GM23248 (cell line): ENCODE results near the gene TTC5. TPM values are rescaled to one million over a fixed set of nuclear protein-coding genes. Genes with fewer than 3 reads are reported as not detected.
A peak's percentile ranks its signal among the peaks of the same experiment; 100 is the strongest.

Experiments used
- DNase-seq: peaks from one replicate; pipeline ENCODE4 v3.0.0-alpha.2; 2015
- H2AFZ ChIP-seq: fragments of 200-600 bp; sonication (generic); 2 replicates; pipeline ENCODE4 v1.6.1; 2016; ENCODE audit warnings: antibody characterized with exemption
- H3F3A ChIP-seq: fragments of 200-600 bp; sonication (generic); 2 replicates; pipeline ENCODE4 v1.6.1; 2016; ENCODE audit warnings: mild to moderate bottlenecking, antibody characterized with exemption, mixed run types; ENCODE audit not compliant: insufficient read depth
- H3K27ac ChIP-seq: fragments of 200-600 bp; sonication (generic); 2 replicates; pipeline ENCODE4 v1.5.1; 2016; ENCODE audit warnings: mild to moderate bottlenecking
- H3K27me3 ChIP-seq: fragments of 200-600 bp; sonication (generic); replicated peaks from 2 replicates; pipeline ENCODE4 v1.6.1; 2016; ENCODE audit warnings: mild to moderate bottlenecking; ENCODE audit not compliant: insufficient read depth
- H3K36me3 ChIP-seq: fragments of 200-600 bp; sonication (generic); 2 replicates; pipeline ENCODE4 v1.6.1; 2016; ENCODE audit warnings: low read depth, mild to moderate bottlenecking
- H3K4me1 ChIP-seq: fragments of 200-600 bp; sonication (generic); 2 replicates; pipeline ENCODE4 v1.6.1; 2016; ENCODE audit warnings: mild to moderate bottlenecking; ENCODE audit not compliant: insufficient read depth
- H3K4me2 ChIP-seq: fragments of 200-600 bp; sonication (generic); one replicate; pipeline ENCODE4 v1.6.1; 2016; ENCODE audit warnings: mild to moderate bottlenecking; ENCODE audit not compliant: unreplicated experiment
- H3K4me3 ChIP-seq: fragments of 200-600 bp; sonication (generic); 2 replicates; pipeline ENCODE4 v1.5.1; 2016; ENCODE audit warnings: mild to moderate bottlenecking
- H3K79me2 ChIP-seq: fragments of 200-600 bp; sonication (generic); 2 replicates; pipeline ENCODE4 v1.6.1; 2016; ENCODE audit warnings: mild to moderate bottlenecking; ENCODE audit not compliant: insufficient read depth
- H3K9ac ChIP-seq: fragments of 200-600 bp; sonication (generic); 2 replicates; pipeline ENCODE4 v1.6.1; 2016; ENCODE audit warnings: mild to moderate bottlenecking
- H3K9me2 ChIP-seq: fragments of 200-600 bp; sonication (generic); 2 replicates; pipeline ENCODE4 v1.6.1; 2016; ENCODE audit warnings: mixed run types, mild to moderate bottlenecking, moderate library complexity; ENCODE audit not compliant: insufficient read depth
- H3K9me3 ChIP-seq: fragments of 200-600 bp; sonication (generic); one replicate; pipeline ENCODE4 v1.6.1; 2017; ENCODE audit warnings: low read depth
- H4K20me1 ChIP-seq: fragments of 200-600 bp; sonication (generic); 2 replicates; pipeline ENCODE4 v1.6.0; 2016; ENCODE audit not compliant: insufficient read depth
- EZH2 ChIP-seq: fragments of 200-600 bp; sonication (generic); IDR thresholded peaks from 2 replicates; pipeline ENCODE4 v1.6.1; 2018; ENCODE audit warnings: antibody characterized with exemption, mild to moderate bottlenecking; ENCODE audit not compliant: insufficient read depth, poor library complexity, severe bottlenecking
- EZH2phosphoT487 ChIP-seq: fragments of 200-600 bp; sonication (generic); IDR thresholded peaks from 2 replicates; pipeline ENCODE4 v1.6.1; 2018; ENCODE audit warnings: antibody characterized with exemption, moderate library complexity, mild to moderate bottlenecking, low read depth; ENCODE audit not compliant: insufficient read depth
- WGBS, 2 experiments: methylation state at CpG; one replicate each; pipeline ENCODE4 v1.1.6; 2015 to 2017; ENCODE audit warnings: low lambda C conversion rate in 2 of 2, low coverage in 1 of 2; ENCODE audit errors: missing lambda C conversion rate in 2 of 2; 5-methylcytosine and 5-hydroxymethylcytosine counted together
- in situ Hi-C: fragments of 300-500 bp; cut with MboI; formaldehyde crosslinking; loops from 2 replicates; pipeline ENCODE4 v1.15.0; 2020
- polyA plus RNA-seq: library from polyadenylated mRNA; unstranded; fragments of >200 nt; fragmentation: Nextera tagmentation; extraction: Ambion mirVana; gene quantifications from 2 replicates; pipeline ENCODE4 v1.2.1, GENCODE V29; 2016
- total RNA-seq: library from RNA; depleted of rRNA; stranded (reverse); fragments of >200 nt; shearing (Covaris generic); gene quantifications from 2 replicates; pipeline ENCODE4 v1.2.3, GENCODE V29; 2014; rRNA removed

Gene TTC5
- 11.7 and 18.5 TPM in 2 replicates for total RNA-seq
- 14.7 and 16.2 TPM in 2 replicates for polyA plus RNA-seq

- Histone ChIP-seq H3K4me2 (peak within 1 kb of the TSS; percentile 93), H2AFZ (peak within 1 kb of the TSS; percentile 98), H3K36me3 (0 out of 2 replicates have a peak, but pooled peaks cover 3% of the 10 kb centered on the region), H3K27me3 (no peaks in the 10 kb centered on the region), H3F3A (peaks cover 10% of the 10 kb centered on the region; the same call in 1 of the 2 replicates), H3K79me2 (peaks cover 27% of the 10 kb centered on the region), H4K20me1 (no peaks in the 10 kb centered on the region), H3K9me2 (no peaks in the 10 kb centered on the region), H3K9ac (peak within 1 kb of the TSS; percentile 86), H3K4me1 (peaks cover 16% of the 10 kb centered on the region), H3K27ac (peak within 1 kb of the TSS; percentile 49), H3K4me3 (peak within 1 kb of the TSS; percentile 96), H3K9me3 (no peaks in the 10 kb centered on the region)
- in situ Hi-C loops = no loop called here
- 0 to 1% methylated on average over 27 of the region's 27 CpGs for WGBS, 2 experiments
- TF ChIP-seq EZH2phosphoT487 (no peak), EZH2 (no peak)
- DNase-seq = peak; percentile 82
These were observed at the start of gene TTC5 for GRCh38 chr14:20305265-20306078. TSS of gene TTC5 (minus strand) at chr14:20305951. CDS start at chr14:20305937, 14 bp downstream.

DNA sequence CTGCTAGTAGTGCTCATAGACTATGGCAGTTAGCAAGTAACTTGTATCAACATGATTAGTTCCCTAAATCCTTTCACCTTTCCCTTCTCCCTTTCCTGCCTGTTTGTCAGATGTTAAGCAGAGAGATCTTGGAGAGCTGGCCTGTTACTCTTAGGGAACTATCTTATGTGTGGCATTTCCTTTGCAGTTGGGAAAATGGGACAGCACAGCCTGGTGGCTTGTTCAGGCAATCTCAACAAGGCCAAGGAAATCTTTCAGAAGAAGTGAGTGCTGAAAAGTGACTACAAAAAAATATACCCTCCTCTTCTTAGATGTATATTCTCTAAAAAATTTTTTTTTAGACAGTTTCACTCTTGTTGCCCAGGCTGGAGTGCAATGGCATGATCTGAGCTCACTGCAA is 45.1 kb upstream of the TTC5 start:
- Histone ChIP-seq H3K27me3 (no peaks in the 10 kb centered on the region), H4K20me1 (no peaks in the 10 kb centered on the region), H3K4me3 (no peak overlapping the region), H3K4me1 (no peaks in the 10 kb centered on the region), H3K9me3 (no peaks in the 10 kb centered on the region), H3K9me2 (no peaks in the 10 kb centered on the region), H3K4me2 (no peak overlapping the region), H3K79me2 (no peaks in the 10 kb centered on the region; the same call in 1 of the 2 replicates), H2AFZ (no peak overlapping the region), H3K36me3 (peaks cover 48% of the 10 kb centered on the region), H3F3A (peaks cover 7% of the 10 kb centered on the region; the same call in 1 of the 2 replicates), H3K9ac (no peak overlapping the region), H3K27ac (0 out of 2 replicates have a peak overlapping the region, but pooled peaks have one; percentile 6)
- in situ Hi-C loops = no loop called here
- peak; percentile 33 for DNase-seq
- no peak for TF ChIP-seq EZH2
- TF ChIP-seq EZH2phosphoT487 = no peak

- Histone ChIP-seq H3K36me3 (peaks cover 49% of the 10 kb centered on the region), H3K9me3 (no peaks in the 10 kb centered on the region), H3K27ac (0 out of 2 replicates have a peak overlapping the region, but pooled peaks have one; percentile 6), H2AFZ (no peak overlapping the region), H3K4me3 (no peak overlapping the region), H3K27me3 (no peaks in the 10 kb centered on the region), H3K4me2 (no peak overlapping the region), H4K20me1 (no peaks in the 10 kb centered on the region), H3F3A (peaks cover 7% of the 10 kb centered on the region; the same call in 1 of the 2 replicates), H3K9ac (no peak overlapping the region), H3K79me2 (peaks cover under 1% of the 10 kb centered on the region), H3K4me1 (no peaks in the 10 kb centered on the region), H3K9me2 (no peaks in the 10 kb centered on the region)
- 73 to 78% methylated on average over 2 of the region's 2 CpGs for WGBS, 2 experiments
- no peak for TF ChIP-seq EZH2
- DNase-seq = peak; percentile 38
- in situ Hi-C loops = no loop called here
These were observed 44.5 kb upstream of the TTC5 start for GRCh38 chr14:20350282-20350681.

DNA sequence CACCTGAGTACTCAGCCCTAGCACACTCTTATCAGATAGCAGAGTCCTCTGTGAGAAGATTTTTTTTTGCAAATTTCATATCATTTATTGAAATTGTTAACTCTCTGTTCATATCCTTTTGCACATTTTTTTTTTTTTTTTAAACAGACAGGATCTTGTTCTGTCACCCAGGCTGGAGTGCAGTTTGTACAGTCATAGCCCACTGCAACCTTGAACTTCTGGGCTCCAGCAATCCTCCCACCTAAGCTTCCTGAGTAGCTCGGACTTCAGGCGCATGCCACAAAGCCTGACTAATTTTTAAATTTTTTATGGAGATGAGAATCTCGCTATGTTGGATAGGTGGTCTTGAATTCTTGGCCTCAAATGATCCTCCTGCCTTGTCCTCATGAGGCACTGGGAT is 42.0 kb upstream of the TTC5 start:
- H3K9me2 ChIP-seq = no peaks in the 10 kb centered on the region
- in situ Hi-C loops = no loop called here
- no peak overlapping the region for H3K9ac ChIP-seq
- H3K4me3 ChIP-seq = no peak overlapping the region
- H3K9me3 ChIP-seq = no peaks in the 10 kb centered on the region
- DNase-seq = no peak
- TF ChIP-seq EZH2 = no peak
- no peak for TF ChIP-seq EZH2phosphoT487
- H2AFZ ChIP-seq = no peak overlapping the region
- H3K27me3 ChIP-seq = no peaks in the 10 kb centered on the region
- H3K79me2 ChIP-seq = peaks cover 18% of the 10 kb centered on the region
- H3K27ac ChIP-seq = no peak overlapping the region
- H3K4me1 ChIP-seq = 0 out of 2 replicates have a peak, but pooled peaks cover 5% of the 10 kb centered on the region
- 92 to 94% methylated on average over 3 of the region's 3 CpGs for WGBS, 2 experiments
- no peaks in the 10 kb centered on the region for H4K20me1 ChIP-seq
- no peak overlapping the region for H3K4me2 ChIP-seq
- H3F3A ChIP-seq = peaks cover 14% of the 10 kb centered on the region; the same call in 1 of the 2 replicates
- H3K36me3 ChIP-seq = peaks cover 30% of the 10 kb centered on the region
